PFSK-1 (cell line): Measurements from ENCODE around the gene RBBP8NL.

Source experiments
- FOXP2 ChIP-seq: optimal IDR thresholded peaks from 2 replicates; pipeline ENCODE3; 2011; ENCODE audit warnings: borderline replicate concordance, control low read depth, inconsistent platforms; ENCODE audit not compliant: insufficient read depth; ENCODE audit errors: extremely low read length, extremely low read depth
- POLR2AphosphoS5 ChIP-seq: IDR thresholded peaks from 2 replicates; pipeline ENCODE4 v1.6.1; 2012; ENCODE audit warnings: low read depth, mild to moderate bottlenecking, control low read depth, low read length, moderate library complexity
- SIN3A ChIP-seq: IDR thresholded peaks from 2 replicates; pipeline ENCODE4 v1.6.1; 2012; ENCODE audit warnings: mild to moderate bottlenecking, low read length, moderate library complexity, borderline replicate concordance; ENCODE audit not compliant: insufficient read depth
- TAF1 ChIP-seq: IDR thresholded peaks from 2 replicates; pipeline ENCODE4 v1.6.1; 2012; ENCODE audit warnings: low read length, control low read depth, borderline replicate concordance; ENCODE audit not compliant: insufficient read depth
- TF ChIP-seq, protein P1 (sequence below), 2 experiments: IDR thresholded peaks; 2 replicates each; pipeline versions ENCODE4 v1.6.1 to v1.8.0; 2011 to 2012; ENCODE audit warnings: low read depth in 2 of 2, low read length in 2 of 2, control low read depth in 1 of 2, inconsistent platforms in 1 of 2, mild to moderate bottlenecking in 1 of 2, moderate library complexity in 1 of 2; ENCODE audit not compliant: insufficient read depth in 1 of 2

RBBP8NL gene

DNA sequence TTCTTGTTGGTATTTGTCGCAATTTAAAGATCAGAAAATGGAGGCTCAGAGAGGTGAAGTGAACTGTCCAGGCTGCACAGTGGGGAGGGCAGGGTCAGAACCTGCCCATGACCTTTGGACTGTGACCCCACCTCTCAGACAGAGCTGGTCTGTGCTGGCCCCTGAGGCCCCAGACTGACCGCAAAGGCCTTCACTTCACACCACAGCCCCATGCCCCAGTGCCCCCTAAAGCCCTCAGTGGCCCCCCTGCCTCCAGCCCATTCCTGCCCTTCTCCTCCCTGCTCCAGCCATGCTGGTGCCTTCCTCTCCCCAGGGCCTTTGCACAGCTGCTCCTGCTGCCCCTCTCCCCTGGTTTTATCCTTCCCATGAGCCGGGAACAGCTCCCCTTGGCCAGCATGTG lies 9.4 kb upstream of the RBBP8NL start:
- TF ChIP-seq SIN3A, result no peak
- TF ChIP-seq POLR2AphosphoS5, result no peak
- TF ChIP-seq, protein P1, sequence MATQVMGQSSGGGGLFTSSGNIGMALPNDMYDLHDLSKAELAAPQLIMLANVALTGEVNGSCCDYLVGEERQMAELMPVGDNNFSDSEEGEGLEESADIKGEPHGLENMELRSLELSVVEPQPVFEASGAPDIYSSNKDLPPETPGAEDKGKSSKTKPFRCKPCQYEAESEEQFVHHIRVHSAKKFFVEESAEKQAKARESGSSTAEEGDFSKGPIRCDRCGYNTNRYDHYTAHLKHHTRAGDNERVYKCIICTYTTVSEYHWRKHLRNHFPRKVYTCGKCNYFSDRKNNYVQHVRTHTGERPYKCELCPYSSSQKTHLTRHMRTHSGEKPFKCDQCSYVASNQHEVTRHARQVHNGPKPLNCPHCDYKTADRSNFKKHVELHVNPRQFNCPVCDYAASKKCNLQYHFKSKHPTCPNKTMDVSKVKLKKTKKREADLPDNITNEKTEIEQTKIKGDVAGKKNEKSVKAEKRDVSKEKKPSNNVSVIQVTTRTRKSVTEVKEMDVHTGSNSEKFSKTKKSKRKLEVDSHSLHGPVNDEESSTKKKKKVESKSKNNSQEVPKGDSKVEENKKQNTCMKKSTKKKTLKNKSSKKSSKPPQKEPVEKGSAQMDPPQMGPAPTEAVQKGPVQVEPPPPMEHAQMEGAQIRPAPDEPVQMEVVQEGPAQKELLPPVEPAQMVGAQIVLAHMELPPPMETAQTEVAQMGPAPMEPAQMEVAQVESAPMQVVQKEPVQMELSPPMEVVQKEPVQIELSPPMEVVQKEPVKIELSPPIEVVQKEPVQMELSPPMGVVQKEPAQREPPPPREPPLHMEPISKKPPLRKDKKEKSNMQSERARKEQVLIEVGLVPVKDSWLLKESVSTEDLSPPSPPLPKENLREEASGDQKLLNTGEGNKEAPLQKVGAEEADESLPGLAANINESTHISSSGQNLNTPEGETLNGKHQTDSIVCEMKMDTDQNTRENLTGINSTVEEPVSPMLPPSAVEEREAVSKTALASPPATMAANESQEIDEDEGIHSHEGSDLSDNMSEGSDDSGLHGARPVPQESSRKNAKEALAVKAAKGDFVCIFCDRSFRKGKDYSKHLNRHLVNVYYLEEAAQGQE (IDR thresholded peaks at IDR 0.05; ENCODE audit: insufficient read depth in 1 of 2, low read depth in 2 of 2, low read length in 2 of 2), result no peak
- TF ChIP-seq TAF1, result no peak
- TF ChIP-seq FOXP2, result no peak

DNA sequence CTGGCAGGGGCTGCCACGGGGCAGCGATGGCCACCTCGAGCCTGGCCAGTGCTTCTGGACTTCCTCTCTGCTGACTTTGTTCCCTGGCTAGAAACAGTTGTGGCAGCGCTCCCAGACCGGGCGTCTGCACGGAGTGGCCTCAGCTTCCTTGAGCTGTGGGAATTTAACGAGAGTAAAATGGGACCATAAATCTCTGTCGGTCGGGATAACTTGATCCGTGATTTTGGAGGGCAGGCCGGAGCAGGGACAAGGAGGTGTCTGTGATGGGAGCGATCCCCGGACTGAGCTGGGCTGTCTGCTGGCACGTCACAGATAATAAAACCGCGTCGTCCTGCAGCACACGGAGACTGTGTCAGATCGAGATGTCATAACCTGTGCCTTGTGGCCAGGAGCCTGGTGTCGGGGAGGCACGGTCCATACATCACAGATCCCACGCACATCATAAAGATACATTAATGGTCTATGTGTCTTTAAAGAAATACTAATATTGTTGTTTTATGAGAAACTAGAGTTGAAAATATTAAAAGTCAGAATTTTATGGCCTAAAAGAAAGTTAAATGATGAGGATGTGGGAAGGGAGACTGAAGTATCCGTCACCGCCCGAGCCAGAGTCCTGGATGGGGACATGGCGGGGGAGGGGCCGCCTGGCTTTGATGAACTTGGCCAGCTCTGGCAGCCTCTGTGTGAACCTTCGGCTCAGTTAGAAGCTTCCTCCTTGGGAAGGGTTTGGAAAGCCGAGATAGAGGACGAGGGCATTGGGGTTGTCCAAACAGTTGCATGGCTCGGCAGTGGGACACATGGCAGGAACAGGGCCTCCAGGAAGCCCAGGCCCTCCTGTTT lies 6.5 kb upstream of the RBBP8NL start:
- TF ChIP-seq SIN3A (no peak), TAF1 (no peak), POLR2AphosphoS5 (no peak), FOXP2 (no peak)
- TF ChIP-seq, protein P1 (IDR thresholded peaks at IDR 0.05; ENCODE audit: insufficient read depth in 1 of 2, low read depth in 2 of 2, low read length in 2 of 2), result no peak

DNA sequence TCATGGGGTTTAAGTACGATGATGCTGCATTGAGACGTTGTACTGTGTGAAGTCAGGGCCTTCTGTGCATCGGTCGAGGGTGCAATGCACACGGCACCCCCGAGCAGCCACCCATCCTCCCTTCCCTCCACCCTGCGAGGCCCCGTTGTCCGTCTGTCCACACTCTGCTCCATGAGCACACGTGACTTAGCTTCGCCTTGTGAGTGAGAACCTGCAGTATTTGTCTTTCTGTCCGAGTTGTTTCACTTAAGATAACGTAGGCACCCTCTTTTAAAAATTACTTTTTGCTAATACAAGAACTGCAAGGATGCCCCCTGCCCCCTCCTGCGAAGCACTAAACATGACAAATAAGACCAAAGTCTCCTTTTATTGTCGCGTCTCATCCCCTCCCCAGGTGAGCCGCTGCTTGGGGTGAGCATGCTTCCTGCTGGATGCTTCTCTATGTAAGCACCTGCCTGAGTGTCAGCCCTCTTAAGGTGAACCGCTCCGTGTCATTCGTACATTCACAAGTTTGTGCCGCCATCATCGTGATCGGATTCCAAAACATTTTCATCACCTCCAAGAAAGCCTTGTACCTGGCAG lies 3.6 kb upstream of the RBBP8NL start:
- TF ChIP-seq, protein P1 (IDR thresholded peaks at IDR 0.05; ENCODE audit: insufficient read depth in 1 of 2, low read depth in 2 of 2, low read length in 2 of 2), result no peak
- TF ChIP-seq SIN3A (no peak), POLR2AphosphoS5 (no peak), FOXP2 (no peak), TAF1 (no peak)

DNA sequence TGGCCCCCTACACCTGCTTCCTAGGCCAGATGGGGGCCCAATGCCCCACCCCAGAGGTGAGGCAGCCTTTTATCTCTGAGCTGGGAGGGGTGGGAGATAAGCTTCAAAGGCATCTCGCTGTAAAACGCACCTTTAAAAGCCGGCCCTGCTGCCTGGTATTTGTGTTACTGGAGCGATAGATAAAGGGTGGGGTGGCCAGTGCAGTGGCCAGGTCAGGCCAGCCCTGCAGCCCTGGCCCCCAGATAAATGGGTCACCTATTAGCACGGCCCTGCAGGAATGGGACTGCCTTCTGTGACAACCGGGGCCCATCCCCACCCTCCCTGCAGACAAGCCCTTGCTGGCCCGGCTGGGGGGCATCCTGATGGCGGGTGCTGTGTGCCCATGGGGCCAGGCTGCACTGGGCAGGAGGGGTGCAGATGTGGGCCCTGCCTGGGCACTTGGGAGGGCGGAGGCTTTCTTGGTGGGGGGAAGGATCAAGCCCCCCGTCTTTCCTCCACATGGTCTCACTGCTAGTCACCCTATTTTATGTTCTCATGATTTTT lies 3.0 kb upstream of the RBBP8NL start:
- TF ChIP-seq FOXP2 (no peak), POLR2AphosphoS5 (no peak), SIN3A (no peak), TAF1 (no peak)
- TF ChIP-seq, protein P1 (IDR thresholded peaks at IDR 0.05; ENCODE audit: insufficient read depth in 1 of 2, low read depth in 2 of 2, low read length in 2 of 2), result no peak
